Activated naive CD4-positive, alpha-beta T cell treated with Interleukin-2 at 50 U/mL for 16 hours (primary cell): Measurements from ENCODE around the gene LGR4.

ENCODE experiments used
- DNase-seq: peaks from one replicate; pipeline ENCODE4 v3.0.0-alpha.2; 2020

Gene LGR4

DNA sequence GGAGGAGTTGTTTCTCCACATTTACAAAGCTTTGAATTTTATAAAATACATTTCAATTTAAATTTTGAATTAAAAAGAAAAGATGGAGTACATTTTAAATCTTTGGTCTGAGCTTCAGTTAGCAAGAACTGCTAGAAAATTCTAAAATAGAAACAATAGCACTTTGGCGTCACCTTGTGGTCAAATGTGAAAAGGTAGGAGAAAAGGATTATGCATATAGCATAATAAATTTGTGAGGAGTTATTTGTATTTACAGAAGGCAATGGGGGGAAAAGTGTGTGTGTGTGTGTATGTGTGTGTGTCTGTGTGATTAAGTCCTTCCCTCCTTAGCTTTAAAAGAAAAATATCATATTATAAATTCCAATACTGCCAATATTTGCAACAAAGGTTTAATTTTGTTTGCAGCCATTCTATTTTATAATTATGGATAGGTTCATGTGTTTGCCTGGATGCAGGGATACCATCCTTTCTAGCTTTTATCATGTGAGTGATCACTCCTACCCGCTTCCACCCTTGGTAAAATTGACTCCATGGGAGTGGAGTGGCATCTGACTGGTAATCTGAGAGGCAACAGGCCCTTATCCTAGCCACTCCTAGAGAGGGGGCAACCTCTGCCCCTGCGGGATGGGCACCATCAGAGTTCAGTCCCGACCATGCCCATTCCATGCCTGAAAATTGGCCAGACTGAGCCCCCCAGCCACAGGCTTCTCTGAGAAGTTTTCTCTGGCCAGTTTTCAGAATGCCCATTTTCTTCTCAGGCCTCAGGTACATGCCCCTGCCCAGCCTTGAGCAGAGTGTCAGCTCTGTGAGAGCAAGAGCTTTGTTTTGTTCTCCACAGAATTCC, 13.6 kb upstream of the LGR4 start:
- no peak for DNase-seq

DNA sequence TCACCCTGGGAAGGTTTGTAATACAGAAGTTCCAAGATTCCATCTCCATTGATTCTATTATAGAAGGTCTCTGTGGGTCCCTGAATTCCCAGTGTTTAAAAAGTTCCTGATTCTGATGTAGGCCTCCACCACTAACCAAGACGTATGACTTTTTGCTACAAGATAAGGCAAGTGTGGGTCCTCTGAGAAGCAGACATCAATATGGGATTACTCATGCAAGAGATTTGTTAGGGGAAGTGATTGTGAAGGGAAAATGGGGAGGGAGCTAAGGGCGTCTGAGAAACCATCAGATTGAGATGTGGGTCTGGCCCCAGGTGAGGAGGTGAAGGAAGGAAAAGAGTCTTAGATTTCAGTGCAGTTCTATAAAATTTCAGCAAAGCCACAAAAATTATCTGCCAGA, 10.2 kb upstream of the LGR4 start:
- no peak for DNase-seq

- no peak for DNase-seq
Measured at GRCh38 chr11:27481992-27482391, 9.4 kb upstream of the LGR4 start.

GRCh38 chr11:27477831-27478230, 5.2 kb upstream of the LGR4 start:
- DNase-seq: no peak

GRCh38 chr11:27477243-27477642, 4.7 kb upstream of the LGR4 start:
- no peak for DNase-seq

GRCh38 chr11:27475622-27476021, 3.0 kb upstream of the LGR4 start:
- DNase-seq: no peak

- no peak for DNase-seq
Measured at GRCh38 chr11:27473017-27473406, 422 bp upstream of the LGR4 start.

DNA sequence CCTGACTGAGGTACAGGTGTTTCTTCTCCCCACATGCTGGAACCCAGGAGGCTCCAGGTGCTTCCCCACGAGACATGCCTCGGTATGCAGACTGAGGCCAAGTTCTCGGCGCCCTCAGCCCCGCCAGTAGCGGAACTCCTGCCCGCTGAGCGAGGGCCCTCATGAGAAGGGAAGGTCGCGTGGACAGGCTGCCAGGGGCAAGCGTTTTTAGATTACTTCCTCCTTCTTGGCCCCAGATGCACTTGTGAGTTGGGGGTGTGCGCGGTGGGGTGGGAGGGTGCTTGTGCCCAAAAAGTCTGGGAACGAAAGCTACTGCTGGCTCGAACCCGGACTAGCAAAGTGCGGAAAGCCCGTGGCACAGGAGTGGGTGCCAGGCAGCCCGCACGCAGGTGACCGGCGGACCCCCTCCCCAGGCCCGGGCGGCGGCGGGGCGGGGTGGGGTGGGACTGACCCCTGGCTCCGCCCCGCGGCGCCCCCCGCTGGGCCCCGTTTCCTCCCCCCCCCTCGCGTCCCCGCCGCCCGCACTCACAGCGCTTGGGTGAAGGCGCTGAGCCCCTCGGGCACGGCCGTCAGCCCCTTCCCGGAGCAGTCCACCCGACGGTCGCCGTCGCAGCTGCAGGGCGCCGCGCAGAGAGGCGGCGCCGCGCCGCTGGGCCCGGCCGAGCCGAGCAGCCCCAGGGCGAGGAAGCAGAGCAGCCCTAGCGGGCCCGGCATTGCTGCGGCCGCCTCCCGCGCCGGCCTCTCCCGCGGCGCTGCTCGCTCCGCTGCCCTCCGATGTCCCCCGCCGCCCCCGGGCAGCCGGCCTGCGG, 797 bp downstream of the LGR4 start:
- no peak for DNase-seq

DNA sequence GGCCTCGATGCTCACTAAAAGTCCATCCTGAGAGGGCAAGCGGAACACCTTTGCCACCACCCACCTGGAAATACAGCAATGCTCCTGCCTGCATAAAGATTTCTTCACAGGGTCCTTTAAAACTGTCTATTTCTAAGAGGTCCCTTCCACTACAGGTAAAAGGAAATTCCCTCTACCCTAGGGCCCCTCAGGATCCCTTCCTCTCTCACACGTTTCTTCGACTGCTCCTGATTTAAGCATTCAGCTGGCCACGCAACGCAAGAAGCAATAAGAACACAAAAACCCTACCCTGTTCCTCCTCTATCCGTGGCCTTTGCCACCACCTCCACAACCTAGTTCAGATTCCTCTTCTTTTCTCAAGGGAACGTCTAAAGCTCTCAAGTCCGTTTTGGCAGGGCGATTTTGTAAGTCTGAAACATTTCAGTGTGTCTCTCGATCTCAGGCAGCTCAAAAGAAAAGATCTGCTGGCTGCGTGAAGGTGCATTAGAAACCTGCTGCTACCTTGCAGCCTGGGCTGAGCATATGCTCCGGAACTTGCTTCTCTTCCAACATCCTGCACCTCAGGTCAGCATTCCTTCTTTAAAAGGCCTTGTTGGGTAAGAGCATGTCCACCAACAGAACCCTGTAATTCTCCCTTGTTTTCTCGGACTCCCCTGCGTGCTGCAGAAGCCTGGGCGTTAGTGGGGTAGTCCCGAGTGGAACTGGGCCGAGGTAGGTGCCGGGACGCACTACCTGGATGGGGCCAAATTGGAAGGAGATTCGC, 1.6 kb downstream of the LGR4 start:
- DNase-seq: no peak

GRCh38 chr11:27470166-27470565, 2.4 kb downstream of the LGR4 start:
- no peak for DNase-seq

DNA sequence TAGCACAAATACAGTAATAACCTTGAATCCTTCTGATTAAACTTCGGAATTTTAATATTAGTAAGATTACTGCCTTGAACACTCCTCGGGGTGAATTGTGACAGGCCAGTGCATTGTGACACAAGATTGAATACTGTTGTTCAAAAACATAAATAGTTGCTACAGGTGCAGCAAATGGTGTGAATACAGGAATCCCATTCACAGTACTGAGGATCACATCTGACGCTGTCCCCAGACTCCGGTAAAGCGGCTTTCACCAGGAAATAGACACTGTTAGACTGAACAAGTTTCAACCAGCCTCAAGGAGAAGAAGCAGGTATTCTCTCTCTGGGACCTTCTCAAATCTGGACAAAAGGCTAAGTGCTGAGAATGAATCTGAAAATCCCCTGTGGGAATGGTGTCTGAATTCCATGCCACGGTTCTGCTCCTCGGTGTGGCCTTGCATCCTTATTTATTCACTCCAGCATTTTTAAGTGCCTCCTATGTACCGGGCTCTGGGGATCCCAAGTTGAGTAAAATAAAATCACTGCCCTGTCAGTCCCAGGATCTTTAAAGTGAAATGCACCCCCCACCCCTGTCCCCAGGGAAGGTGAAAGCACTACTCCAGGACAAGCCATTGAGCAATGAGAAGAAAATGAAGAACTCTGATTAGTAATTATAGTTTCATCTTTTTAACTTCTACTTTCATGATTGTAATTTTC, 3.4 kb downstream of the LGR4 start:
- DNase-seq: no peak

DNA sequence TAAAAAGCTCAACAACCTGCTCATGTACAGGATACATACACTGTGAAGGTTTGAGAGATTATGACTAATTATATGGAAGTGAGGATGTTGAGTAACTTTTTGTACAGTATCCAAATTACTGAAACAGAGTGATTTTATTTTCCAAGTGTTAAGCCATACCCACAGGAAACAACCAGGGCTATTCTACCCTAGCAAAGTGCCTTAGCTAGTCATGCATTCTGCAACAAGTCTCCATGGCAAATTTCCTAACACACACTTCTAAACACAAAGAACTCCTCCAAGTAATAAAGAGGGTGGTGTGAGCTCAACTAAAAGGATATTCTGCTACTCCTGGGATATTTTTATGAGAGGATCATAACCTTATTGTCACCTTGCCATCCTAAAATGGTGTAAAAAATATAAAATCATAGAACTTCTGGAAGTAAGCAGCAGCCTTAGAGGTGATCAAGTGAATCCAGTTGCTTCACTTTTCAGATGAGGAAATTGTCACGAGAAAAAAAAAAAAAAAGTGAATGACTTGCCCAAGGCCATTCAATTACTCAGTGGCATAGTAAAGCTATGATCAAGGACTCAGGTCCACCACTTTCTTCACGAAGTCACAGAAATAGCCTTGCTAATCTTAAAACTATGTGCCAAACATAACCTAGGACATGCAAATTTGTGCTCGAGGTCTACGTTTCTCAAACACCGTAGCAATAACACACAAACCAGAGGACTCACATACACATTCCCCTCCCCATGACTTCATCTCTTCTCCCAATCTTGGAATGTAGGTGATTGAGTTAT, 4.2 kb downstream of the LGR4 start:
- DNase-seq: no peak

- DNase-seq: no peak
Measured at GRCh38 chr11:27467181-27467913, 5.2 kb downstream of the LGR4 start.

DNA sequence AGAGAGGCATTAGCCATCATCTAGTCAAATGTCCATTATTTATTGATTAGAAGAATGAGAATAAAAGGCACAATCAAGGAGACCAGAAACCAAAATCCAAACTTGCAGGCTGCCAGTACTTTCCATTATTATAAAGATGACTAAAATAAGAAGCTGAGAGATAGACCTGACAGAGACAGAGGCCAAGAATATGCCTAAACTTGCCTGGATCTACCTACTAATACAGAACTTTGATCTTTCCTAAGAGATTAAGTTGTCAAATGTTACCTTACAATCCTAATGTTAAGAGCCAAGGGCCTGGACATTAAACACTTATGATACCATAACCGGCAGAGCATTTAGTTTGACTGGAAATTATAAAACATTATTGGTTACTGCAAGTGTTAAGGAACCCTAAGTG, 6.2 kb downstream of the LGR4 start:
- DNase-seq: no peak

GRCh38 chr11:27465629-27466028, 7.0 kb downstream of the LGR4 start:
- DNase-seq: no peak

DNA sequence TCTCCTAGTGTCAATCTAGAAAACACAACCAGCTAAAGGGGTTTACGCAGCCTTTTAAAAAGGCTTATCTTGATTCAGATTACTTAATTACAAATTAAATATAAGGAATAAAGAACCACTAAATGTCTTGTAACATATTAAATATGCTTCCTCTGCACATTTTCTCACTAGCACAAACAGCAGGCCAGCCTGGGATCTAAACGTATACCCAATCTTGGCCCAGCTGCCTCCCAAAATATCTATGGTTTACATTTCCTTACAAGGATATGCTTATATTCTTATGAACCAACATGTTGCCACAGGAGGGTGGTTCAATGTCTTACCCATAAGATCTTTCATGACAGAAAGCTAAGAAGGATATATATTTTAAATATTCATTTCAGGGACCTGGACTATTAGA, 7.7 kb downstream of the LGR4 start:
- DNase-seq: no peak

- no peak for DNase-seq
Measured at GRCh38 chr11:27464289-27464696, 8.3 kb downstream of the LGR4 start.

- no peak for DNase-seq
Measured at GRCh38 chr11:27462543-27462942, 10.0 kb downstream of the LGR4 start.

DNA sequence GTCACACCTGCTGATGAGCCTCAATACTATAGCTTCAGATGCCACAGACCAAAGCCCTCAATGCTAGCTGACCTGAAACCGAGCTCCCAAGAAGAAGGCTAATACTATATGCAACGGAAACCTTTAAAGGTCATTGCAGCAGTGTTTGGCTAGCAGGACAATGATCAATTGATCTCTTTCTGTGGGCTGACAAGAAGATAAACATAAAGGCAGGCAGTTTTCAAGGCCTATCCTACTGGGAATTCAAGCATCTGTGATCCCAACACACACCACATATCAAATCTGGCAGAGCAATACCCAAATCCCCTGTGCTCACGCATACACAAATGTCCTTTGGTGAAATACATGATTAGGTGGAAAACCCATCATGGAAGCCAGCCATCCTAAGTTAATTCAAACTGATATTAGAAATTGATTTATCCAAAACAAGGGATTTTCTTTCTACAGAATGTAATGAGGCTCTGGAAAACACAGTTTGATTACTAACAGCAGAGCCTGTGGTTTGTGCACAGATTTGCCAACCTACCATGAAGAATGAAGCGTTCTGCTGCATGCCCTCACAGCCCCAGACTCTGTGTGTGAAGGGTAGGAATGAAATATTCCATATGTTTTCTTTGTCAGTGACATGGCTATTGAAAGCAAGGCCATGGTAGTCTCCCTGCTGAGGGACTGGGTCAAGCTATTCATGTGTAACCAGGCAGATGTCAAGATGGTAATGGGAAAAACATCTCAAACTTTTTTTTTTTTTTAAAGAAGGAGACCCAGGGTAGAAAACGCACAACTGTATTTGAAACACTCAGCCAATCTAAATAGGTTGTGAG, 12.2 kb downstream of the LGR4 start:
- DNase-seq: no peak

DNA sequence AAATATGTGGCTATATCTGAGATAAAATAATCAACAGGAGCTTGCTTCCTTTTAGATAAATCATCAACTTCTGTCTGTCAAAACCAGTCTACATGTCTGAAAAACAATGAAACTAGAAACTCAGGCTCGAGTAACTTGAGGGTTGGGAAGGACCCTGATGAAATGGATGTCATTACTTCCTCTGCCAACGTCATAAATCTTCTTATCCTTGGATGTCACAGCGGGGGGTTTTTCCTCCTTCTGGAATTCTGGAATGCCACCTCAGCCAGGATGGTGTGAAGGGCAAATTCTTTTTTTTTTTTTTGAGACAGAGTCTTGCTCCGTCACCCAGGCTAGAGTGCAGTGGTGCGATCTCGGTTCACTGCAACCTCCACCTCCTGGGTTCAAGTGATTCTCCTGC, 13.4 kb downstream of the LGR4 start:
- no peak for DNase-seq
